K562 (cell line): Measurements from ENCODE around the gene PIP5KL1. TPM values are rescaled to one million over a fixed set of nuclear protein-coding genes. Genes with fewer than 3 reads are reported as not detected.

Source experiments
- ATAC-seq: fragments of 200-7000 bp; cut with Tn5 transposase; 3 replicates; pipeline ENCODE4 v1.9.1; 2020; ENCODE audit warnings: moderate library complexity
- BruUV-seq: library from RNA; stranded (reverse); fragments of 400-500 nt; replicated peaks from 2 replicates; lab custom pipeline; 2021; lab: Mats Ljungman, UMichigan
- CTCF ChIA-PET: fragments of 300-600 bp; formaldehyde crosslinking; extraction: SDS; loops from one replicate; lab custom pipeline; 2021; ENCODE audit warnings: low intra/inter-chr PET ratio; lab: Yijun Ruan, JAX
- POLR2A ChIA-PET: fragments of 300-600, 350-650 bp; sonication (Branson Sonifier 250); formaldehyde crosslinking; extraction: SDS; loops from one replicate; lab custom pipeline; 2021; ENCODE audit warnings: antibody characterized with exemption, inconsistent platforms; lab: Yijun Ruan, JAX
- DNase-seq, 4 experiments: peaks; one replicate each; pipeline versions ENCODE4 v3.0.0 to v3.0.0-alpha.2; 2011 to 2018; ENCODE audit warnings: low spot score in 3 of 4, mixed read lengths in 3 of 4; ENCODE audit errors: extremely low read depth in 1 of 4
- FAIRE-seq: peaks from 2 replicates; lab custom pipeline; 2011; peaks lifted over from hg19 to GRCh38; lab: Jason Lieb, UNC
- H2AFZ ChIP-seq: 2 replicates; pipeline ENCODE4 v1.6.0; 2011; ENCODE audit warnings: low read depth, low read length, control low read depth, inconsistent platforms
- H3K27ac ChIP-seq: fragments of 200-600 bp; 3 replicates; pipeline ENCODE4 v1.8.0; 2011; ENCODE audit warnings: low read depth, mild to moderate bottlenecking, control low read depth, inconsistent platforms, low read length, moderate library complexity, mixed read lengths; ENCODE audit errors: extremely low read depth
- H3K27me3 ChIP-seq, 2 experiments: fragments of 300-600 bp in 1 of 2; 2 replicates in 1 of 2; 3 replicates in 1 of 2; pipeline versions ENCODE4 v1.6.0 to v1.8.0; 2011; ENCODE audit warnings: inconsistent platforms in 2 of 2, low read length in 2 of 2, mild to moderate bottlenecking in 1 of 2, mixed read lengths in 1 of 2, moderate library complexity in 1 of 2; ENCODE audit not compliant: control insufficient read depth in 2 of 2, insufficient read depth in 2 of 2
- H3K36me3 ChIP-seq: fragments of 300-600 bp; 3 replicates; pipeline ENCODE4 v1.8.0; 2011; ENCODE audit warnings: mild to moderate bottlenecking, low read length, inconsistent platforms; ENCODE audit not compliant: control insufficient read depth, insufficient read depth
- H3K4me1 ChIP-seq, 2 experiments: fragments of 200-600 bp in 1 of 2; replicated peaks in 1 of 2; 2 replicates in 1 of 2; 3 replicates in 1 of 2; pipeline versions ENCODE4 v1.5.1 to v1.8.0; 2011; ENCODE audit warnings: inconsistent platforms in 2 of 2, low read length in 2 of 2, mild to moderate bottlenecking in 1 of 2, mixed read lengths in 1 of 2, moderate library complexity in 1 of 2; ENCODE audit not compliant: control insufficient read depth in 2 of 2, insufficient read depth in 2 of 2
- H3K4me2 ChIP-seq: 2 replicates; pipeline ENCODE4 v1.6.1; 2011; ENCODE audit warnings: low read length, control low read depth, inconsistent platforms, mixed read lengths; ENCODE audit not compliant: insufficient read depth
- H3K4me3 ChIP-seq: fragments of 200-600 bp; sonication (generic), shearing (Covaris generic); 2 replicates; pipeline ENCODE4 v1.5.1; 2016; ENCODE audit warnings: control low read depth, inconsistent platforms
- H3K79me2 ChIP-seq: fragments of 200-600 bp; 3 replicates; pipeline ENCODE4 v1.8.0; 2011; ENCODE audit warnings: low read length, inconsistent platforms; ENCODE audit not compliant: control insufficient read depth, insufficient read depth
- H3K9ac ChIP-seq, 2 experiments: 2 replicates each; pipeline versions ENCODE4 v1.6.0 to v1.6.1; 2011; ENCODE audit warnings: low read depth in 2 of 2, low read length in 2 of 2, control low read depth in 1 of 2, inconsistent platforms in 1 of 2, mild to moderate bottlenecking in 1 of 2, mixed read lengths in 1 of 2; ENCODE audit not compliant: insufficient read depth in 1 of 2
- H3K9me1 ChIP-seq: one replicate; pipeline ENCODE4 v1.6.0; 2011; ENCODE audit warnings: inconsistent platforms, mild to moderate bottlenecking, low read length, moderate library complexity; ENCODE audit not compliant: control insufficient read depth, insufficient read depth
- H3K9me3 ChIP-seq: replicated peaks from 2 replicates; pipeline ENCODE4 v1.5.1; 2011; ENCODE audit warnings: low read depth, low read length, inconsistent platforms; ENCODE audit not compliant: control insufficient read depth, insufficient read depth
- H4K20me1 ChIP-seq: replicated peaks from 2 replicates; pipeline ENCODE4 v1.6.1; 2011; ENCODE audit warnings: low read length, inconsistent platforms, mixed read lengths; ENCODE audit not compliant: control insufficient read depth, insufficient read depth
- ESRRA ChIP-seq: fragments of 450-650 bp; IDR thresholded peaks from 2 replicates; pipeline ENCODE4 v1.6.1; 2014; ENCODE audit warnings: low read depth, mild to moderate bottlenecking, moderate library complexity, borderline replicate concordance
- GTF3C2 ChIP-seq: IDR thresholded peaks from 3 replicates; pipeline ENCODE4 v1.6.1; 2011; ENCODE audit warnings: borderline replicate concordance, mild to moderate bottlenecking, moderate library complexity; ENCODE audit not compliant: insufficient read length; ENCODE audit errors: extremely low read depth
- HDAC1 ChIP-seq, 2 experiments: fragments of 450-650 bp; IDR thresholded peaks; 2 replicates each; pipeline ENCODE4 v1.6.1; 2016 to 2017; ENCODE audit warnings: inconsistent platforms in 1 of 2, mild to moderate bottlenecking in 1 of 2, moderate library complexity in 1 of 2
- HDAC2 ChIP-seq: fragments of 450-650 bp; IDR thresholded peaks from 2 replicates; pipeline ENCODE4 v1.6.1; 2016; ENCODE audit warnings: mild to moderate bottlenecking
- HNRNPL ChIP-seq: fragments of 200-400 bp; formaldehyde crosslinking; IDR thresholded peaks from 2 replicates; pipeline ENCODE4 v1.6.1; 2017; ENCODE audit warnings: low read depth, mild to moderate bottlenecking, low read length
- RCOR1 ChIP-seq, 2 experiments: IDR thresholded peaks; 2 replicates each; pipeline ENCODE4 v1.6.1; 2012; ENCODE audit warnings: low read depth in 2 of 2, low read length in 2 of 2, borderline replicate concordance in 1 of 2, improper control_type of control experiment in 1 of 2
- RFX5 ChIP-seq: IDR thresholded peaks from 2 replicates; pipeline ENCODE4 v1.6.1; 2011; ENCODE audit warnings: low read depth, mild to moderate bottlenecking, improper control_type of control experiment, low read length
- SOX6 ChIP-seq: fragments of 450-650 bp; IDR thresholded peaks from 2 replicates; pipeline ENCODE4 v1.6.1; 2014; ENCODE audit warnings: mild to moderate bottlenecking
- SRSF3 ChIP-seq: fragments of 200-400 bp; formaldehyde crosslinking; IDR thresholded peaks from 2 replicates; pipeline ENCODE4 v1.6.1; 2016; ENCODE audit warnings: mild to moderate bottlenecking, low read length, moderate library complexity; ENCODE audit not compliant: insufficient read depth
- ZKSCAN1 ChIP-seq: fragments of 150-350 bp; IDR thresholded peaks from 2 replicates; pipeline ENCODE4 v1.6.1; 2016; ENCODE audit warnings: low read depth, low read length
- ZNF263 ChIP-seq: sonication (generic); formaldehyde crosslinking; IDR thresholded peaks from 2 replicates; pipeline ENCODE4 v1.8.0; 2022; ENCODE audit warnings: mild to moderate bottlenecking, missing genetic modification reagents, borderline replicate concordance
- ZNF384 ChIP-seq: IDR thresholded peaks from 2 replicates; pipeline ENCODE4 v1.6.1; 2012; ENCODE audit warnings: low read depth, low read length, improper control_type of control experiment
- WGBS: fragments of 100-300 bp; shearing (Covaris generic); methylation state at CpG from one replicate; pipeline ENCODE4 v1.1.6; 2016; ENCODE audit warnings: low coverage, mixed read lengths; ENCODE audit not compliant: insufficient coverage; ENCODE audit errors: missing lambda C conversion rate; 5-methylcytosine and 5-hydroxymethylcytosine counted together
- in situ Hi-C: fragments of 300-500 bp; cut with MboI; formaldehyde crosslinking; loops from 4 replicates; pipeline ENCODE4 v1.15.0; 2018; ENCODE audit warnings: inconsistent platforms, mixed read lengths
- intact Hi-C: fragments of 100-400 bp; cut with micrococcal nuclease; formaldehyde crosslinking; loops from 2 replicates; pipeline ENCODE4 v1.14.2; 2022
- polyA plus RNA-seq, 8 experiments: library from polyadenylated mRNA; depleted of rRNA in 4 of 8; stranded (reverse) in 5 of 8; unstranded in 3 of 8; fragments of >200 nt; fragmentation: Nextera tagmentation in 2 of 8; fragmentation: Illumina TruSeq in 1 of 8; extraction: Ambion mirVana in 2 of 8; extraction: Trizol in 1 of 8; gene quantifications; 2 replicates each; pipeline versions ENCODE4 v1.2.1 to v1.2.3, GENCODE V29; 2011 to 2014; ENCODE audit warnings: inconsistent platforms in 1 of 8, missing spikeins in 1 of 8
- total RNA-seq, 7 experiments: library from RNA; depleted of rRNA in 6 of 7; stranded (reverse); fragments of >200 nt in 6 of 7; fragmentation: Illumina TruSeq in 2 of 7; extraction: Trizol in 2 of 7; gene quantifications; 2 replicates each; pipeline versions ENCODE4 v1.2.1 to v1.2.3, GENCODE V29; 2011 to 2021; ENCODE audit warnings: low replicate concordance in 1 of 7
- TF ChIP-seq, protein P1 (sequence below): fragments of 250-450 bp; sonication (Bioruptor Pico); IDR thresholded peaks from 2 replicates; pipeline ENCODE4 v1.5.1; 2021; ENCODE audit warnings: mild to moderate bottlenecking
- TF ChIP-seq, protein P2 (sequence below): fragments of 150-350 bp; conservative IDR thresholded peaks from 2 replicates; pipeline ENCODE4 v1.6.1; 2014; ENCODE audit warnings: low read length

Gene PIP5KL1
- total and polyA plus RNA-seq, 9 of the 15 experiments (the other 6 are each of a cell fraction or from before 2014, with no cell fraction given): 0.18 to 4.8 (median 1.2) TPM

DNA sequence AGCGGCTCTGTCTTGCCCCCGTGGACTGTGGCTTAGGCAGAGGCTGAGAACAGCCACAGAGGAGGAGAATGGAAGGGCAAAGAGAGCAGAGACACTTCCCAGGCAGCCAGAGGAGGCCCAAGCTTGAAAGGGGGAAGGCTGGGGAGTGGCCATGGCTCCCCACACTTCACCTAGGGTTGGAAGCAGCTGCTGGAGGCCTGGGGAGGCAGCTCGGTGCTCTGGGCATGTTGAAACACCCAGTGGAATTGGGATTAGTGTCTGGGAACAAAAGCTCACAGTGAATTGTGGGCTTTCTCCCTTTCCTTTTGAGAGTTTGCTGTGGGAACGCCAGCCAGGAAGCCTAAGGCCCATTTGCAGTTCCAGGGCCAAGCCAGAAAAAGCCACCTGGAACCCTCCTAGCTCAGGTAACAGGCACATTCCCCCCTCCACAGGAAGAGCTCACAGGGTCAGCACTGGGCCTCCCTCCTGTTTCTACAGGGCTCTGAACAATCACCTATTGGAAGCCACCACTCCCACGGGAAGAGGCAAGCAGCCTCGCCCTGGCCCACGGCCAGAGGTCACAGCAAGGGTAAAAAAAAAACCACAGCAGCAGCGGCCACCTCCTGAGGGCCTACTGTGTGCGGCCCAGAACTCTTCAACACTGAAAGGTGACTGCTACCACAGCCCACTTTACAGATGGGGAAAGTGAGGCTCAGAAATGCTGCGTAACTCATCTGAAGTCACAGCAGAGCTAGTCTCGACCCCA lies 30.0 kb upstream of the PIP5KL1 start:
- H4K20me1 ChIP-seq: peaks cover 6% of the 10 kb centered on the region; the same call in 1 of the 2 replicates
- peak in 1 of 4 experiments; percentile 46 for DNase-seq
- peak overlapping the region in 1 of 2 experiments; percentile 82; a peak in 3 of 4 replicates for H3K9ac ChIP-seq
- peaks cover 22 to 46% of the 10 kb centered on the region in 2 experiments for H3K4me1 ChIP-seq
- no TSS peak for BruUV-seq
- WGBS: 43% methylated on average over 11 of the region's 11 CpGs
- H3K27me3 ChIP-seq: no peaks in the 10 kb centered on the region
- intact Hi-C loops: no loop called here
- H3K36me3 ChIP-seq: no peaks in the 10 kb centered on the region
- H3K9me3 ChIP-seq: no peaks in the 10 kb centered on the region
- peak; percentile 25 for ATAC-seq
- H3K9me1 ChIP-seq: no peaks in the 10 kb centered on the region
- in situ Hi-C loops: loop anchor here (10.0 kb wide), 1 partner anchor 74 kb away; no protein-coding TSS in a partner anchor
- H3K4me2 ChIP-seq: no peak overlapping the region
- POLR2A ChIA-PET: interaction anchor here (0.6 to 1.6 kb wide), 7 partner anchors 8 to 552 kb away, joined by 3 to 6 read pairs (median 3); partner anchors contain the start of gene EEIG1
- peaks cover 62% of the 10 kb centered on the region for H3K79me2 ChIP-seq
- peak overlapping the region; percentile 23; the same call in 2 of the 3 replicates for H3K27ac ChIP-seq
- peak; percentile 55 for FAIRE-seq
- no peak overlapping the region for H3K4me3 ChIP-seq
- no peak overlapping the region; the same call in 1 of the 2 replicates for H2AFZ ChIP-seq
- CTCF ChIA-PET: no interaction called here
- TF ChIP-seq HDAC2 (0 out of 2 replicates have a peak, but pooled peaks have one; percentile 29), HDAC1 (IDR thresholded peaks at IDR 0.05) (0 out of 4 replicates have a peak, but pooled peaks of 1 of the 2 experiments have one; percentile 40), HNRNPL (no peak), RFX5 (no peak), ZNF263 (CRISPR knock-in tag) (no peak), SOX6 (no peak), SRSF3 (no peak), GTF3C2 (no peak), ESRRA (peak; percentile 96), RCOR1 (IDR thresholded peaks at IDR 0.05; ENCODE audit: borderline replicate concordance in 1 of 2, low read depth in 2 of 2, low read length in 2 of 2) (0 out of 4 replicates have a peak, but pooled peaks of 1 of the 2 experiments have one; percentile 22), ZNF384 (peak; percentile 54), ZKSCAN1 (peak; percentile 99)
- TF ChIP-seq, protein P1, sequence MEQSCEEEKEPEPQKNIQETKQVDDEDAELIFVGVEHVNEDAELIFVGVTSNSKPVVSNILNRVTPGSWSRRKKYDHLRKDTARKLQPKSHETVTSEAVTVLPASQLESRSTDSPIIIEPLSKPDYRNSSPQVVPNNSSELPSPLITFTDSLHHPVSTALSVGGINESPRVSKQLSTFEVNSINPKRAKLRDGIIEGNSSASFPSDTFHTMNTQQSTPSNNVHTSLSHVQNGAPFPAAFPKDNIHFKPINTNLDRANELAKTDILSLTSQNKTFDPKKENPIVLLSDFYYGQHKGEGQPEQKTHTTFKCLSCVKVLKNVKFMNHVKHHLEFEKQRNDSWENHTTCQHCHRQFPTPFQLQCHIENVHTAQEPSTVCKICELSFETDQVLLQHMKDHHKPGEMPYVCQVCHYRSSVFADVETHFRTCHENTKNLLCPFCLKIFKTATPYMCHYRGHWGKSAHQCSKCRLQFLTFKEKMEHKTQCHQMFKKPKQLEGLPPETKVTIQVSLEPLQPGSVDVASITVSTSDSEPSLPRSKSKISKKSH (CRISPR knock-in tag): no peak
- TF ChIP-seq, protein P2, sequence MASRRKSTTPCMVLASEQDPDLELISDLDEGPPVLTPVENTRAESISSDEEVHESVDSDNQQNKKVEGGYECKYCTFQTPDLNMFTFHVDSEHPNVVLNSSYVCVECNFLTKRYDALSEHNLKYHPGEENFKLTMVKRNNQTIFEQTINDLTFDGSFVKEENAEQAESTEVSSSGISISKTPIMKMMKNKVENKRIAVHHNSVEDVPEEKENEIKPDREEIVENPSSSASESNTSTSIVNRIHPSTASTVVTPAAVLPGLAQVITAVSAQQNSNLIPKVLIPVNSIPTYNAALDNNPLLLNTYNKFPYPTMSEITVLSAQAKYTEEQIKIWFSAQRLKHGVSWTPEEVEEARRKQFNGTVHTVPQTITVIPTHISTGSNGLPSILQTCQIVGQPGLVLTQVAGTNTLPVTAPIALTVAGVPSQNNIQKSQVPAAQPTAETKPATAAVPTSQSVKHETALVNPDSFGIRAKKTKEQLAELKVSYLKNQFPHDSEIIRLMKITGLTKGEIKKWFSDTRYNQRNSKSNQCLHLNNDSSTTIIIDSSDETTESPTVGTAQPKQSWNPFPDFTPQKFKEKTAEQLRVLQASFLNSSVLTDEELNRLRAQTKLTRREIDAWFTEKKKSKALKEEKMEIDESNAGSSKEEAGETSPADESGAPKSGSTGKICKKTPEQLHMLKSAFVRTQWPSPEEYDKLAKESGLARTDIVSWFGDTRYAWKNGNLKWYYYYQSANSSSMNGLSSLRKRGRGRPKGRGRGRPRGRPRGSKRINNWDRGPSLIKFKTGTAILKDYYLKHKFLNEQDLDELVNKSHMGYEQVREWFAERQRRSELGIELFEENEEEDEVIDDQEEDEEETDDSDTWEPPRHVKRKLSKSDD: no peak
